ENCODE measurements around the gene NID2. TPM values are rescaled to one million over a fixed set of nuclear protein-coding genes. Genes with fewer than 3 reads are reported as not detected.

The NID2 gene
- total and polyA plus RNA-seq, 10 of the 15 experiments (the other 5 are each of a cell fraction or from before 2014, with no cell fraction given) = 0.04 to 0.49 (median 0.23) TPM; not detected in 3

DNA sequence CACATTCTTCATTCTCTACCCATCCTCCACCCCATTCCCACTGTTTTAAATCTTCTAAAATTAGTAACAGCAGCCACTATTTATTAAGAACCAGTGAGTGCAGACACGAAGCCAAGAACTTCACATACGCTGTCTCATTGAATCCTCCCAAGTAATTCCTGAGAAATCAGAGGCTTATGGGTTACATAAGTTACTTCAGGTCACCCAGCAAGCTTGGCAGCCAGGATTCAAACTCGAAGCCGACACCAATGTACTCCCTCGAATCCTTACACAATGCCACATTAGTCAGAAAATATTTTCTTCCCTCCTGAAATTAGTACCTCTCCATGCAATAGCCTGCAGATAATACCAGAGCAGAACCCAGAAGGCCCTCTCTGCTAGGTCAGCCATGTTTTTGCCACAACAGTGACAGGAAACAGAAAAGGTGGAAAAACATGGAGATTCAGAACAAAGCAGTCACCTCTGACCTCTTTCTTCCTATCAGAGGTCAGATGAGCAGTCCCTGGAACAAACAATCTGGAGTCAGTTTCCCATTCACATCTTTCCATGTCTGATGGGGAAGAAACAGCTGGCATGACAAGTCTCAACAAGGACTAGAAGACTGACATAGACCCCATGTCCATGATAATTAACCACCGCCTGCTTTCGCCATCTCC is 16.4 kb downstream of the NID2 start:
- Histone ChIP-seq H3K4me1 (ENCODE audit: control insufficient read depth, insufficient read depth, low read length) (no peaks in the 10 kb centered on the region), H4K20me1 (ENCODE audit: control insufficient read depth, insufficient read depth) (no peaks in the 10 kb centered on the region), H3K27ac (ENCODE audit: control insufficient read depth, insufficient read depth) (no peak overlapping the region), H3K27me3 (replicated peaks in 1 of 2; ENCODE audit: control insufficient read depth in 2 of 2, insufficient read depth in 2 of 2, low read length in 1 of 2) (no peaks in the 10 kb centered on the region), H2AFZ (ENCODE audit: control insufficient read depth, low read depth, low read length) (no peak overlapping the region), H3K9ac (ENCODE audit: control insufficient read depth, insufficient read depth, low read length) (no peak overlapping the region), H3K4me2 (ENCODE audit: control insufficient read depth, insufficient read depth) (no peak overlapping the region), H3K36me3 (ENCODE audit: control insufficient read depth in 2 of 2, insufficient read depth in 2 of 2, low read length in 1 of 2) (no peaks in the 10 kb centered on the region), H3K9me3 (replicated peaks; ENCODE audit: control insufficient read depth, insufficient read depth, low read length) (no peaks in the 10 kb centered on the region), H3K4me3 (no peak overlapping the region), H3K79me2 (ENCODE audit: control insufficient read depth, insufficient read depth, low read length) (no peaks in the 10 kb centered on the region)
- ChIA-PET RAD21 (ENCODE audit: unreplicated experiment) (no interaction called here), POLR2A (no interaction called here), CTCF (no interaction called here), SMC1A (ENCODE audit: uncharacterized antibody, unreplicated experiment) (no interaction called here)
- no peak for ATAC-seq
- FAIRE-seq = no peak
- in situ Hi-C loops (cut with MboI) = no loop called here
- BruUV-seq (replicated peaks) = no TSS peak
- 17% methylated on average over 7 of the region's 7 CpGs for WGBS (ENCODE audit: insufficient coverage, insufficient replicate concordance, low lambda C conversion rate, missing lambda C conversion rate)
- no peak for DNase-seq (ENCODE audit: low read depth, low spot score)
- intact Hi-C loops (cut with micrococcal nuclease; ENCODE audit: unreplicated experiment) = no loop called here
- TF ChIP-seq, protein P1, sequence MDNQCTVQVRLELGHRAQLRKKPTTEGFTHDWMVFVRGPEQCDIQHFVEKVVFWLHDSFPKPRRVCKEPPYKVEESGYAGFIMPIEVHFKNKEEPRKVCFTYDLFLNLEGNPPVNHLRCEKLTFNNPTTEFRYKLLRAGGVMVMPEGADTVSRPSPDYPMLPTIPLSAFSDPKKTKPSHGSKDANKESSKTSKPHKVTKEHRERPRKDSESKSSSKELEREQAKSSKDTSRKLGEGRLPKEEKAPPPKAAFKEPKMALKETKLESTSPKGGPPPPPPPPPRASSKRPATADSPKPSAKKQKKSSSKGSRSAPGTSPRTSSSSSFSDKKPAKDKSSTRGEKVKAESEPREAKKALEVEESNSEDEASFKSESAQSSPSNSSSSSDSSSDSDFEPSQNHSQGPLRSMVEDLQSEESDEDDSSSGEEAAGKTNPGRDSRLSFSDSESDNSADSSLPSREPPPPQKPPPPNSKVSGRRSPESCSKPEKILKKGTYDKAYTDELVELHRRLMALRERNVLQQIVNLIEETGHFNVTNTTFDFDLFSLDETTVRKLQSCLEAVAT (IDR thresholded peaks at IDR 0.05) = no peak
- TF ChIP-seq CHD1 (IDR thresholded peaks at IDR 0.05; ENCODE audit: low read depth, low read length) (no peak), BCL11A (IDR thresholded peaks at IDR 0.05; ENCODE audit: low read depth, low read length) (no peak), NFIC (IDR thresholded peaks at IDR 0.05; ENCODE audit: low read depth, low read length) (no peak), BACH1 (IDR thresholded peaks at IDR 0.05; ENCODE audit: borderline replicate concordance) (no peak), SREBF1 (IDR thresholded peaks at IDR 0.05; ENCODE audit: low read length) (no peak), RBBP5 (conservative IDR thresholded peaks at IDR 0.05) (no peak), RAD51 (IDR thresholded peaks at IDR 0.05) (no peak), FOS (IDR thresholded peaks at IDR 0.05; ENCODE audit: borderline replicate concordance, extremely low read depth, insufficient read length) (no peak), ZBED1 (IDR thresholded peaks at IDR 0.05; ENCODE audit: borderline replicate concordance) (no peak), SREBF2 (IDR thresholded peaks at IDR 0.05; ENCODE audit: low read length) (no peak), SRF (IDR thresholded peaks at IDR 0.05; ENCODE audit: low read depth in 2 of 2, low read length in 2 of 2) (no peak)
- TF ChIP-seq, protein P2, sequence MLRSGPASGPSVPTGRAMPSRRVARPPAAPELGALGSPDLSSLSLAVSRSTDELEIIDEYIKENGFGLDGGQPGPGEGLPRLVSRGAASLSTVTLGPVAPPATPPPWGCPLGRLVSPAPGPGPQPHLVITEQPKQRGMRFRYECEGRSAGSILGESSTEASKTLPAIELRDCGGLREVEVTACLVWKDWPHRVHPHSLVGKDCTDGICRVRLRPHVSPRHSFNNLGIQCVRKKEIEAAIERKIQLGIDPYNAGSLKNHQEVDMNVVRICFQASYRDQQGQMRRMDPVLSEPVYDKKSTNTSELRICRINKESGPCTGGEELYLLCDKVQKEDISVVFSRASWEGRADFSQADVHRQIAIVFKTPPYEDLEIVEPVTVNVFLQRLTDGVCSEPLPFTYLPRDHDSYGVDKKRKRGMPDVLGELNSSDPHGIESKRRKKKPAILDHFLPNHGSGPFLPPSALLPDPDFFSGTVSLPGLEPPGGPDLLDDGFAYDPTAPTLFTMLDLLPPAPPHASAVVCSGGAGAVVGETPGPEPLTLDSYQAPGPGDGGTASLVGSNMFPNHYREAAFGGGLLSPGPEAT (IDR thresholded peaks at IDR 0.05; ENCODE audit: low read depth) = no peak
- TF ChIP-seq, protein P3, sequence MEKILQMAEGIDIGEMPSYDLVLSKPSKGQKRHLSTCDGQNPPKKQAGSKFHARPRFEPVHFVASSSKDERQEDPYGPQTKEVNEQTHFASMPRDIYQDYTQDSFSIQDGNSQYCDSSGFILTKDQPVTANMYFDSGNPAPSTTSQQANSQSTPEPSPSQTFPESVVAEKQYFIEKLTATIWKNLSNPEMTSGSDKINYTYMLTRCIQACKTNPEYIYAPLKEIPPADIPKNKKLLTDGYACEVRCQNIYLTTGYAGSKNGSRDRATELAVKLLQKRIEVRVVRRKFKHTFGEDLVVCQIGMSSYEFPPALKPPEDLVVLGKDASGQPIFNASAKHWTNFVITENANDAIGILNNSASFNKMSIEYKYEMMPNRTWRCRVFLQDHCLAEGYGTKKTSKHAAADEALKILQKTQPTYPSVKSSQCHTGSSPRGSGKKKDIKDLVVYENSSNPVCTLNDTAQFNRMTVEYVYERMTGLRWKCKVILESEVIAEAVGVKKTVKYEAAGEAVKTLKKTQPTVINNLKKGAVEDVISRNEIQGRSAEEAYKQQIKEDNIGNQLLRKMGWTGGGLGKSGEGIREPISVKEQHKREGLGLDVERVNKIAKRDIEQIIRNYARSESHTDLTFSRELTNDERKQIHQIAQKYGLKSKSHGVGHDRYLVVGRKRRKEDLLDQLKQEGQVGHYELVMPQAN (conservative IDR thresholded peaks at IDR 0.05) = no peak
- TF ChIP-seq, protein P4, sequence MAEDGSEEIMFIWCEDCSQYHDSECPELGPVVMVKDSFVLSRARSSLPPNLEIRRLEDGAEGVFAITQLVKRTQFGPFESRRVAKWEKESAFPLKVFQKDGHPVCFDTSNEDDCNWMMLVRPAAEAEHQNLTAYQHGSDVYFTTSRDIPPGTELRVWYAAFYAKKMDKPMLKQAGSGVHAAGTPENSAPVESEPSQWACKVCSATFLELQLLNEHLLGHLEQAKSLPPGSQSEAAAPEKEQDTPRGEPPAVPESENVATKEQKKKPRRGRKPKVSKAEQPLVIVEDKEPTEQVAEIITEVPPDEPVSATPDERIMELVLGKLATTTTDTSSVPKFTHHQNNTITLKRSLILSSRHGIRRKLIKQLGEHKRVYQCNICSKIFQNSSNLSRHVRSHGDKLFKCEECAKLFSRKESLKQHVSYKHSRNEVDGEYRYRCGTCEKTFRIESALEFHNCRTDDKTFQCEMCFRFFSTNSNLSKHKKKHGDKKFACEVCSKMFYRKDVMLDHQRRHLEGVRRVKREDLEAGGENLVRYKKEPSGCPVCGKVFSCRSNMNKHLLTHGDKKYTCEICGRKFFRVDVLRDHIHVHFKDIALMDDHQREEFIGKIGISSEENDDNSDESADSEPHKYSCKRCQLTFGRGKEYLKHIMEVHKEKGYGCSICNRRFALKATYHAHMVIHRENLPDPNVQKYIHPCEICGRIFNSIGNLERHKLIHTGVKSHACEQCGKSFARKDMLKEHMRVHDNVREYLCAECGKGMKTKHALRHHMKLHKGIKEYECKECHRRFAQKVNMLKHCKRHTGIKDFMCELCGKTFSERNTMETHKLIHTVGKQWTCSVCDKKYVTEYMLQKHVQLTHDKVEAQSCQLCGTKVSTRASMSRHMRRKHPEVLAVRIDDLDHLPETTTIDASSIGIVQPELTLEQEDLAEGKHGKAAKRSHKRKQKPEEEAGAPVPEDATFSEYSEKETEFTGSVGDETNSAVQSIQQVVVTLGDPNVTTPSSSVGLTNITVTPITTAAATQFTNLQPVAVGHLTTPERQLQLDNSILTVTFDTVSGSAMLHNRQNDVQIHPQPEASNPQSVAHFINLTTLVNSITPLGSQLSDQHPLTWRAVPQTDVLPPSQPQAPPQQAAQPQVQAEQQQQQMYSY (CRISPR knock-in tag; IDR thresholded peaks at IDR 0.05) = no peak

Measured in GM12878 (cell line).